ENCODE results near the gene PGAP2. TPM values are rescaled to one million over a fixed set of nuclear protein-coding genes. Genes with fewer than 3 reads are reported as not detected.

PGAP2 gene
- polyA plus RNA-seq, 2 of the 4 experiments (the other 2 are of a cell fraction), result 32.4 to 35.2 TPM

DNA sequence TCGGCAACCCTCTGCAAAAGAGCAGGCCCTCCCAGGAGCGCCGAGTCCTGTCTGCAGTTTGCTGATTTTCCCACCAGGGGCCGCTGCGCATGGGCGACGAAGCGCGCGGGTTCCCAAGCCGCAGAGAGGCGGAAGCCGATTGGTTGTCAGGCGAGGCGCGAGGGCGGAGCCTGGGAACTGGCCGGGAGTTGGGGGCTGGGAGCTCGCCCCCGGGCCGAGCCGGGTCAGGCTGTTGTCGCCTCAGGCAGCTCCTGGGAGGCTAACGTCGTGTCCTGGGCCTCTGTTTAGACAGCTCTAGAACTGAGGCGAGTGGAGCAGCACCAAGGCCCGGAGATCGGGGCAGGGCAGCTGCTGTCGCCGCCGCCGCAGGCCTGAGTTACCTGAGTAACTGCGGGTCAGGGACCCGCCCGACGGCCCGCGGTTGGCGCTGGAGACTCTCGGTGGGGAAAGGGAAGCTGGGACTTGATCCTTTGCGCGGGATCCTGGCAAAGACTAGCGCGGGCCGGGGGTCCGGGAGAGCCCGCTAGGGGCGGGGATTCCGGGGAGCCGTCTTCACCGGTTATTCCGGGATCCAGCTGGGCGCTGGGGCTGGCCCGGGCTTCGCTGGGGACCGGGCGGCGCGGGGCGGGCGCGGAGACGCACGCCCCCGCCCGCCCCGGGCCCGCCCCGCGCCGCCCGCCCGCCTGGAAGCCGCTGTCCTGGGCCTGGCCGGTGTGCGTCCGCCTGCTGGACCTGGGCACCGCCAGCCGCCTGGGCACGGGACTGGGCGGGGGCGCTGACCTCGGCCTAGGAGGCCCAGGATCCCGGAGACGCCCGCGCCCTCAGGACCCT, 46.8 kb downstream of the PGAP2 start, which contains the start of gene STIM1 (continued):
- TF ChIP-seq, protein P1, sequence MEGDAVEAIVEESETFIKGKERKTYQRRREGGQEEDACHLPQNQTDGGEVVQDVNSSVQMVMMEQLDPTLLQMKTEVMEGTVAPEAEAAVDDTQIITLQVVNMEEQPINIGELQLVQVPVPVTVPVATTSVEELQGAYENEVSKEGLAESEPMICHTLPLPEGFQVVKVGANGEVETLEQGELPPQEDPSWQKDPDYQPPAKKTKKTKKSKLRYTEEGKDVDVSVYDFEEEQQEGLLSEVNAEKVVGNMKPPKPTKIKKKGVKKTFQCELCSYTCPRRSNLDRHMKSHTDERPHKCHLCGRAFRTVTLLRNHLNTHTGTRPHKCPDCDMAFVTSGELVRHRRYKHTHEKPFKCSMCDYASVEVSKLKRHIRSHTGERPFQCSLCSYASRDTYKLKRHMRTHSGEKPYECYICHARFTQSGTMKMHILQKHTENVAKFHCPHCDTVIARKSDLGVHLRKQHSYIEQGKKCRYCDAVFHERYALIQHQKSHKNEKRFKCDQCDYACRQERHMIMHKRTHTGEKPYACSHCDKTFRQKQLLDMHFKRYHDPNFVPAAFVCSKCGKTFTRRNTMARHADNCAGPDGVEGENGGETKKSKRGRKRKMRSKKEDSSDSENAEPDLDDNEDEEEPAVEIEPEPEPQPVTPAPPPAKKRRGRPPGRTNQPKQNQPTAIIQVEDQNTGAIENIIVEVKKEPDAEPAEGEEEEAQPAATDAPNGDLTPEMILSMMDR (IDR thresholded peaks at IDR 0.05), result peak; percentile 91
- TF ChIP-seq, protein P2, sequence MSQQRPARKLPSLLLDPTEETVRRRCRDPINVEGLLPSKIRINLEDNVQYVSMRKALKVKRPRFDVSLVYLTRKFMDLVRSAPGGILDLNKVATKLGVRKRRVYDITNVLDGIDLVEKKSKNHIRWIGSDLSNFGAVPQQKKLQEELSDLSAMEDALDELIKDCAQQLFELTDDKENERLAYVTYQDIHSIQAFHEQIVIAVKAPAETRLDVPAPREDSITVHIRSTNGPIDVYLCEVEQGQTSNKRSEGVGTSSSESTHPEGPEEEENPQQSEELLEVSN (IDR thresholded peaks at IDR 0.05; ENCODE audit: borderline replicate concordance, low read depth), result peak; percentile 85
- TF ChIP-seq RFX5 (IDR thresholded peaks at IDR 0.05), result no peak
- no peak for TF ChIP-seq NR3C1 (IDR thresholded peaks at IDR 0.05)
- TF ChIP-seq CHD4 (IDR thresholded peaks at IDR 0.05; ENCODE audit: borderline replicate concordance), result no peak
- TF ChIP-seq TFCP2L1 (CRISPR knock-in tag; IDR thresholded peaks at IDR 0.05), result no peak
- no peak for TF ChIP-seq HOXA7 (CRISPR knock-in tag; IDR thresholded peaks at IDR 0.05)
- TF ChIP-seq CBX2 (IDR thresholded peaks at IDR 0.05; ENCODE audit: borderline replicate concordance, low read depth), result no peak
- TF ChIP-seq, protein P3, sequence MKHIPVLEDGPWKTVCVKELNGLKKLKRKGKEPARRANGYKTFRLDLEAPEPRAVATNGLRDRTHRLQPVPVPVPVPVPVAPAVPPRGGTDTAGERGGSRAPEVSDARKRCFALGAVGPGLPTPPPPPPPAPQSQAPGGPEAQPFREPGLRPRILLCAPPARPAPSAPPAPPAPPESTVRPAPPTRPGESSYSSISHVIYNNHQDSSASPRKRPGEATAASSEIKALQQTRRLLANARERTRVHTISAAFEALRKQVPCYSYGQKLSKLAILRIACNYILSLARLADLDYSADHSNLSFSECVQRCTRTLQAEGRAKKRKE (CRISPR knock-in tag; IDR thresholded peaks at IDR 0.05; ENCODE audit: low read depth), result no peak
- TF ChIP-seq NPAS2 (CRISPR knock-in tag; IDR thresholded peaks at IDR 0.05; ENCODE audit: borderline replicate concordance), result no peak
- no peak for TF ChIP-seq RNF2 (IDR thresholded peaks at IDR 0.05; ENCODE audit: borderline replicate concordance, low read depth)
- no peak for TF ChIP-seq NFE2L2 (conservative IDR thresholded peaks at IDR 0.05; ENCODE audit: low read length)
- TF ChIP-seq, protein P4, sequence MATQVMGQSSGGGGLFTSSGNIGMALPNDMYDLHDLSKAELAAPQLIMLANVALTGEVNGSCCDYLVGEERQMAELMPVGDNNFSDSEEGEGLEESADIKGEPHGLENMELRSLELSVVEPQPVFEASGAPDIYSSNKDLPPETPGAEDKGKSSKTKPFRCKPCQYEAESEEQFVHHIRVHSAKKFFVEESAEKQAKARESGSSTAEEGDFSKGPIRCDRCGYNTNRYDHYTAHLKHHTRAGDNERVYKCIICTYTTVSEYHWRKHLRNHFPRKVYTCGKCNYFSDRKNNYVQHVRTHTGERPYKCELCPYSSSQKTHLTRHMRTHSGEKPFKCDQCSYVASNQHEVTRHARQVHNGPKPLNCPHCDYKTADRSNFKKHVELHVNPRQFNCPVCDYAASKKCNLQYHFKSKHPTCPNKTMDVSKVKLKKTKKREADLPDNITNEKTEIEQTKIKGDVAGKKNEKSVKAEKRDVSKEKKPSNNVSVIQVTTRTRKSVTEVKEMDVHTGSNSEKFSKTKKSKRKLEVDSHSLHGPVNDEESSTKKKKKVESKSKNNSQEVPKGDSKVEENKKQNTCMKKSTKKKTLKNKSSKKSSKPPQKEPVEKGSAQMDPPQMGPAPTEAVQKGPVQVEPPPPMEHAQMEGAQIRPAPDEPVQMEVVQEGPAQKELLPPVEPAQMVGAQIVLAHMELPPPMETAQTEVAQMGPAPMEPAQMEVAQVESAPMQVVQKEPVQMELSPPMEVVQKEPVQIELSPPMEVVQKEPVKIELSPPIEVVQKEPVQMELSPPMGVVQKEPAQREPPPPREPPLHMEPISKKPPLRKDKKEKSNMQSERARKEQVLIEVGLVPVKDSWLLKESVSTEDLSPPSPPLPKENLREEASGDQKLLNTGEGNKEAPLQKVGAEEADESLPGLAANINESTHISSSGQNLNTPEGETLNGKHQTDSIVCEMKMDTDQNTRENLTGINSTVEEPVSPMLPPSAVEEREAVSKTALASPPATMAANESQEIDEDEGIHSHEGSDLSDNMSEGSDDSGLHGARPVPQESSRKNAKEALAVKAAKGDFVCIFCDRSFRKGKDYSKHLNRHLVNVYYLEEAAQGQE (IDR thresholded peaks at IDR 0.05), result no peak
- no peak for TF ChIP-seq HES2 (IDR thresholded peaks at IDR 0.05)
- TF ChIP-seq PHF8 (IDR thresholded peaks at IDR 0.05; ENCODE audit: borderline replicate concordance, low read depth), result peak; percentile 86
- no peak for TF ChIP-seq KDM1A (IDR thresholded peaks at IDR 0.05; ENCODE audit: low read depth)
- TF ChIP-seq CHD2 (IDR thresholded peaks at IDR 0.05; ENCODE audit: low read length, partially characterized antibody), result no peak
- no peak for TF ChIP-seq RARB (CRISPR knock-in tag; IDR thresholded peaks at IDR 0.05)
- TF ChIP-seq, protein P5, sequence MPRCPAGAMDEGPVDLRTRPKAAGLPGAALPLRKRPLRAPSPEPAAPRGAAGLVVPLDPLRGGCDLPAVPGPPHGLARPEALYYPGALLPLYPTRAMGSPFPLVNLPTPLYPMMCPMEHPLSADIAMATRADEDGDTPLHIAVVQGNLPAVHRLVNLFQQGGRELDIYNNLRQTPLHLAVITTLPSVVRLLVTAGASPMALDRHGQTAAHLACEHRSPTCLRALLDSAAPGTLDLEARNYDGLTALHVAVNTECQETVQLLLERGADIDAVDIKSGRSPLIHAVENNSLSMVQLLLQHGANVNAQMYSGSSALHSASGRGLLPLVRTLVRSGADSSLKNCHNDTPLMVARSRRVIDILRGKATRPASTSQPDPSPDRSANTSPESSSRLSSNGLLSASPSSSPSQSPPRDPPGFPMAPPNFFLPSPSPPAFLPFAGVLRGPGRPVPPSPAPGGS (IDR thresholded peaks at IDR 0.05), result 0 out of 3 replicates have a peak, but pooled peaks have one; percentile 45
- 0 out of 2 replicates have a peak, but pooled peaks have one; percentile 19 for TF ChIP-seq BHLHE40 (IDR thresholded peaks at IDR 0.05; ENCODE audit: low read depth, low read length)
- TF ChIP-seq, protein P6, sequence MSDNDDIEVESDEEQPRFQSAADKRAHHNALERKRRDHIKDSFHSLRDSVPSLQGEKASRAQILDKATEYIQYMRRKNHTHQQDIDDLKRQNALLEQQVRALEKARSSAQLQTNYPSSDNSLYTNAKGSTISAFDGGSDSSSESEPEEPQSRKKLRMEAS (IDR thresholded peaks at IDR 0.05), result peak; percentile 81
- TF ChIP-seq EHF (CRISPR knock-in tag; IDR thresholded peaks at IDR 0.05), result no peak
- TF ChIP-seq FOSL2 (IDR thresholded peaks at IDR 0.05), result no peak
- TF ChIP-seq FOSL2 (CRISPR knock-in tag; IDR thresholded peaks at IDR 0.05), result no peak
- no peak for TF ChIP-seq TP53 (CRISPR knock-in tag; IDR thresholded peaks at IDR 0.05)
- peak; percentile 73 to 85 for TF ChIP-seq RAD21 (conservative IDR thresholded peaks at IDR 0.05 in 1 of 2, IDR thresholded peaks at IDR 0.05 in 1 of 2)
- TF ChIP-seq, protein P7, sequence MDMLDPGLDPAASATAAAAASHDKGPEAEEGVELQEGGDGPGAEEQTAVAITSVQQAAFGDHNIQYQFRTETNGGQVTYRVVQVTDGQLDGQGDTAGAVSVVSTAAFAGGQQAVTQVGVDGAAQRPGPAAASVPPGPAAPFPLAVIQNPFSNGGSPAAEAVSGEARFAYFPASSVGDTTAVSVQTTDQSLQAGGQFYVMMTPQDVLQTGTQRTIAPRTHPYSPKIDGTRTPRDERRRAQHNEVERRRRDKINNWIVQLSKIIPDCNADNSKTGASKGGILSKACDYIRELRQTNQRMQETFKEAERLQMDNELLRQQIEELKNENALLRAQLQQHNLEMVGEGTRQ (IDR thresholded peaks at IDR 0.05), result no peak
- peak; percentile 92 for TF ChIP-seq SMC3 (IDR thresholded peaks at IDR 0.05)
- no peak for TF ChIP-seq HDAC2 (IDR thresholded peaks at IDR 0.05)
- no peak for TF ChIP-seq ZC3H11A (IDR thresholded peaks at IDR 0.05)
- no peak for TF ChIP-seq EHMT2 (IDR thresholded peaks at IDR 0.05; ENCODE audit: low read depth)
- no peak for TF ChIP-seq POLR2AphosphoS2 (conservative IDR thresholded peaks at IDR 0.05; ENCODE audit: low read length)
- no peak for TF ChIP-seq ESRRA (IDR thresholded peaks at IDR 0.05; ENCODE audit: borderline replicate concordance, low read length)

All from A549 (cell line).